HEK293 (cell line): ENCODE data around the gene SMAD7.

Experiments used
- CTCF ChIA-PET: fragments of 350-600 bp; formaldehyde crosslinking; extraction: SDS; loops from one replicate; lab custom pipeline; 2021; ENCODE audit warnings: antibody characterized with exemption; lab: Yijun Ruan, JAX
- POLR2A ChIA-PET: fragments of 300-600 bp; formaldehyde crosslinking; extraction: SDS; loops from one replicate; lab custom pipeline; 2020; ENCODE audit warnings: antibody characterized with exemption, inconsistent platforms; lab: Yijun Ruan, JAX
- H3K27ac ChIP-seq: fragments of 200-500 bp; sonication (Bioruptor generic); 2 replicates; pipeline ENCODE4 v1.5.1; 2014; ENCODE audit warnings: low read depth, low read length, control low read depth, inconsistent platforms; ENCODE audit errors: extremely low read depth
- H3K36me3 ChIP-seq, 2 experiments: fragments of 200-500 bp in 1 of 2; sonication (Bioruptor generic) in 1 of 2; 1 replicate in 1 of 2; 2 replicates in 1 of 2; pipeline ENCODE4 v1.5.1; 2014 to 2017; ENCODE audit warnings: inconsistent platforms in 2 of 2, low read length in 2 of 2; ENCODE audit not compliant: control insufficient read depth in 2 of 2, insufficient read depth in 1 of 2
- H3K4me1 ChIP-seq: fragments of 200-500 bp; sonication (Bioruptor generic); 2 replicates; pipeline ENCODE4 v1.5.1; 2014; ENCODE audit warnings: mild to moderate bottlenecking, low read length, inconsistent platforms; ENCODE audit not compliant: control insufficient read depth, insufficient read depth
- H3K4me3 ChIP-seq: 2 replicates; pipeline ENCODE4 v1.5.1; 2011; ENCODE audit warnings: low read depth, mild to moderate bottlenecking, control low read depth, low read length, moderate library complexity
- H3K9me3 ChIP-seq: fragments of 200-500 bp; sonication (Bioruptor generic); 2 replicates; pipeline ENCODE4 v1.5.1; 2014; ENCODE audit warnings: low read depth, low read length, inconsistent platforms; ENCODE audit not compliant: control insufficient read depth, insufficient read depth
- BCL6B ChIP-seq: fragments of 450-650 bp; formaldehyde crosslinking; IDR thresholded peaks from 2 replicates; pipeline ENCODE4 v1.5.1; 2017; ENCODE audit warnings: missing biosample characterization, missing genetic modification characterization
- GLIS1 ChIP-seq: fragments of 450-650 bp; formaldehyde crosslinking; IDR thresholded peaks from 2 replicates; pipeline ENCODE4 v1.5.1; 2016; ENCODE audit warnings: missing biosample characterization, missing genetic modification characterization
- GLIS2 ChIP-seq: fragments of 450-650 bp; formaldehyde crosslinking; IDR thresholded peaks from 2 replicates; pipeline ENCODE4 v1.5.1; 2016; ENCODE audit warnings: missing biosample characterization, missing genetic modification characterization
- HOXC10 ChIP-seq: sonication (generic); formaldehyde crosslinking; IDR thresholded peaks from 2 replicates; pipeline ENCODE4 v1.8.1; 2023; ENCODE audit warnings: mild to moderate bottlenecking, missing genetic modification reagents
- KLF1 ChIP-seq: fragments of 450-650 bp; formaldehyde crosslinking; IDR thresholded peaks from 2 replicates; pipeline ENCODE4 v1.5.1; 2016; ENCODE audit warnings: missing biosample characterization, missing genetic modification characterization
- KLF16 ChIP-seq: fragments of 450-650 bp; formaldehyde crosslinking; IDR thresholded peaks from 2 replicates; pipeline ENCODE4 v1.5.1; 2017; ENCODE audit warnings: missing biosample characterization, missing genetic modification characterization
- PRDM1 ChIP-seq: fragments of 450-650 bp; formaldehyde crosslinking; IDR thresholded peaks from 2 replicates; pipeline ENCODE4; 2016; ENCODE audit warnings: missing biosample characterization, missing genetic modification characterization
- SP7 ChIP-seq: fragments of 450-650 bp; formaldehyde crosslinking; IDR thresholded peaks from 2 replicates; pipeline ENCODE4 v1.5.1; 2016; ENCODE audit warnings: missing biosample characterization, missing genetic modification characterization
- ZBTB26 ChIP-seq: fragments of 450-650 bp; formaldehyde crosslinking; optimal IDR thresholded peaks from 2 replicates; pipeline ENCODE3; 2016; ENCODE audit warnings: missing biosample characterization, mild to moderate bottlenecking, missing genetic modification characterization
- ZBTB44 ChIP-seq: fragments of 450-650 bp; IDR thresholded peaks from 2 replicates; pipeline ENCODE4 v1.5.1; 2018; ENCODE audit warnings: missing biosample characterization, mild to moderate bottlenecking, missing genetic modification characterization
- ZBTB48 ChIP-seq: fragments of 450-650 bp; formaldehyde crosslinking; IDR thresholded peaks from 2 replicates; pipeline ENCODE4 v1.5.1; 2016; ENCODE audit warnings: missing biosample characterization, missing genetic modification characterization
- ZBTB7A ChIP-seq: fragments of 450-650 bp; formaldehyde crosslinking; IDR thresholded peaks from 2 replicates; pipeline ENCODE4 v1.5.1; 2016; ENCODE audit warnings: low read depth, missing biosample characterization, missing genetic modification characterization
- ZFHX2 ChIP-seq: fragments of 450-650 bp; formaldehyde crosslinking; conservative IDR thresholded peaks from 2 replicates; pipeline ENCODE4 v1.5.1; 2016; ENCODE audit warnings: missing biosample characterization, missing genetic modification characterization
- ZFP37 ChIP-seq: fragments of 450-650 bp; formaldehyde crosslinking; IDR thresholded peaks from 2 replicates; pipeline ENCODE4 v1.5.1; 2016; ENCODE audit warnings: missing biosample characterization, missing genetic modification characterization
- ZNF121 ChIP-seq: fragments of 450-650 bp; formaldehyde crosslinking; IDR thresholded peaks from 2 replicates; pipeline ENCODE4 v1.5.1; 2016; ENCODE audit warnings: missing biosample characterization, missing genetic modification characterization
- ZNF16 ChIP-seq: fragments of 450-650 bp; formaldehyde crosslinking; IDR thresholded peaks from 2 replicates; pipeline ENCODE4 v1.5.1; 2016; ENCODE audit warnings: low read depth, missing biosample characterization, missing genetic modification characterization
- ZNF366 ChIP-seq: fragments of 450-650 bp; formaldehyde crosslinking; conservative IDR thresholded peaks from 2 replicates; pipeline ENCODE4 v1.5.1; 2016; ENCODE audit warnings: missing biosample characterization, missing genetic modification characterization
- ZNF624 ChIP-seq: fragments of 450-650 bp; formaldehyde crosslinking; IDR thresholded peaks from 2 replicates; pipeline ENCODE4 v1.5.1; 2017; ENCODE audit warnings: missing biosample characterization, missing genetic modification characterization
- ZNF629 ChIP-seq: fragments of 450-650 bp; formaldehyde crosslinking; IDR thresholded peaks from 2 replicates; pipeline ENCODE4 v1.5.1; 2017; ENCODE audit warnings: missing biosample characterization, missing genetic modification characterization
- TF ChIP-seq, protein P1 (sequence below): fragments of 450-650 bp; formaldehyde crosslinking; IDR thresholded peaks from 2 replicates; pipeline ENCODE4 v1.5.1; 2016; ENCODE audit warnings: missing biosample characterization, missing genetic modification characterization
- TF ChIP-seq, protein P2 (sequence below): fragments of 450-650 bp; formaldehyde crosslinking; IDR thresholded peaks from 2 replicates; pipeline ENCODE4 v1.5.1; 2016; ENCODE audit warnings: missing biosample characterization, missing genetic modification characterization

The SMAD7 gene

DNA sequence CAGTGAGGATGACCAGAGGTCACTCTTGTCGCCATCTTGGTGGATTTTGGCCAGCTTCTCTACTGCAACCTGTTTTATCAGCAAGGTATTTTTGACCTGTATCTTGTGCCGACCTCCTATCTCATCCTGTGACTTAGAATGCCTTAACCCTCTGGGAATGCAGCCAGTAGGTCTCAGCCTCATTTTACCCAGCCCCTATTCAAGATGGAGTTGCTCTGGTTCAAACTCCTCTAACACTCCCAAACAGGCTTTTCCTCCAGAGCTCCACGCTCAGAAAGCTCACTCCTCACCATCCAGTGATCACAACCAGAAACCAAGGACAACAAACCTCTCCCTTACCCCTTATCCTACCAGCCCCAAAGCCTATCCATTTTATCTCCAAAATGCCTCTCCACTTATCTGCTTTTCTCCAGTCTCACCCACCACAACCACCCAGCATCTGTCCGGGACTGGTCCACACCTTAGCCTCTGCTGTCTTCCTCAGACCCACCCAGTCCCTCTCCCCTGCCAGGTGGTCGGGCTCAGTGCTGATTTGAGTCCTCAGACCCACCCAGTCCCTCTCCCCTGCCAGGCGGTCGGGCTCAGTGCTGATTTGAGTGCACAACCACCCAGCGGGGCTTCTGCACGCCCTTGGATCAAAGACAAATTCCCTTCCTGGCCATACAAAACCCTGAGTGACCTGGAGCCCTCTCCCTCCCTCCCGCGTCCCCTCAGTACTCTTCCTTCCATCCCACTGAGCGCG is 11.7 kb upstream of the SMAD7 start (continued):
- TF ChIP-seq ZBTB26 (tag by site-specific recombination) (peak; percentile 14), ZBTB44 (tag by site-specific recombination) (no peak), ZFP37 (tag by site-specific recombination) (no peak)
- TF ChIP-seq, protein P1, sequence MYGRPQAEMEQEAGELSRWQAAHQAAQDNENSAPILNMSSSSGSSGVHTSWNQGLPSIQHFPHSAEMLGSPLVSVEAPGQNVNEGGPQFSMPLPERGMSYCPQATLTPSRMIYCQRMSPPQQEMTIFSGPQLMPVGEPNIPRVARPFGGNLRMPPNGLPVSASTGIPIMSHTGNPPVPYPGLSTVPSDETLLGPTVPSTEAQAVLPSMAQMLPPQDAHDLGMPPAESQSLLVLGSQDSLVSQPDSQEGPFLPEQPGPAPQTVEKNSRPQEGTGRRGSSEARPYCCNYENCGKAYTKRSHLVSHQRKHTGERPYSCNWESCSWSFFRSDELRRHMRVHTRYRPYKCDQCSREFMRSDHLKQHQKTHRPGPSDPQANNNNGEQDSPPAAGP (tag by site-specific recombination), result peak; percentile 47; the same call in 1 of the 2 replicates

DNA sequence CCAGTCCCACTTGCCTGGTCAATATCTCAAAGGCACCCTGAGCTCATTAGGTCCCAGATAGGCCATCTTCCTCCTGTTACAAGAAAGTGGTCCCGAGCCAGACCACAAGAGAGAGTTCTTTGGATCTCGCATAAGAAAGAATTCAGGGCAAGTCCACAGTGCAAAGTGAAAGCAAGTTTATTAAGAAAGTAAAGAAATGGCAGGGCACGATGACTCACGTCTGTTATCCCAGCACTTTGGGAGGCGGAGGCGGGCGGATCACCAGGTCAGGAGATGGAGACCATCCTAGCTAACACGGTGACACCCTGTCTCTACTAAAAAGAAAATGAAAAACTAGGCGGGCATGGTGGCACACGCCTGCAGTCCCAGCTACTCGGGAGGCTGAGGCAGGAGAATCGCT is 10.8 kb upstream of the SMAD7 start:
- peak; percentile 86 for TF ChIP-seq PRDM1 (tag by site-specific recombination)
- no peak for TF ChIP-seq HOXC10 (CRISPR knock-in tag)
- 0 out of 2 replicates have a peak, but pooled peaks have one; percentile 35 for TF ChIP-seq ZFHX2 (tag by site-specific recombination)
- TF ChIP-seq KLF16 (tag by site-specific recombination), result no peak
- TF ChIP-seq KLF1 (tag by site-specific recombination), result peak; percentile 87
- no peak for TF ChIP-seq ZBTB7A (tag by site-specific recombination)
- TF ChIP-seq, all 188 proteins: peak for 3
- Histone ChIP-seq H3K9me3 (no peaks in the 10 kb centered on the region), H3K36me3 (no peaks in the 10 kb centered on the region), H3K4me1 (peaks cover 22% of the 10 kb centered on the region), H3K27ac (no peak overlapping the region), H3K4me3 (no peak overlapping the region)
- CTCF ChIA-PET, result no interaction called here
- POLR2A ChIA-PET, result interaction anchor here (0.6 to 3.4 kb wide), 3 partner anchors 9 to 642 kb away, joined by 4 to 19 read pairs (median 6); no protein-coding TSS in a partner anchor

DNA sequence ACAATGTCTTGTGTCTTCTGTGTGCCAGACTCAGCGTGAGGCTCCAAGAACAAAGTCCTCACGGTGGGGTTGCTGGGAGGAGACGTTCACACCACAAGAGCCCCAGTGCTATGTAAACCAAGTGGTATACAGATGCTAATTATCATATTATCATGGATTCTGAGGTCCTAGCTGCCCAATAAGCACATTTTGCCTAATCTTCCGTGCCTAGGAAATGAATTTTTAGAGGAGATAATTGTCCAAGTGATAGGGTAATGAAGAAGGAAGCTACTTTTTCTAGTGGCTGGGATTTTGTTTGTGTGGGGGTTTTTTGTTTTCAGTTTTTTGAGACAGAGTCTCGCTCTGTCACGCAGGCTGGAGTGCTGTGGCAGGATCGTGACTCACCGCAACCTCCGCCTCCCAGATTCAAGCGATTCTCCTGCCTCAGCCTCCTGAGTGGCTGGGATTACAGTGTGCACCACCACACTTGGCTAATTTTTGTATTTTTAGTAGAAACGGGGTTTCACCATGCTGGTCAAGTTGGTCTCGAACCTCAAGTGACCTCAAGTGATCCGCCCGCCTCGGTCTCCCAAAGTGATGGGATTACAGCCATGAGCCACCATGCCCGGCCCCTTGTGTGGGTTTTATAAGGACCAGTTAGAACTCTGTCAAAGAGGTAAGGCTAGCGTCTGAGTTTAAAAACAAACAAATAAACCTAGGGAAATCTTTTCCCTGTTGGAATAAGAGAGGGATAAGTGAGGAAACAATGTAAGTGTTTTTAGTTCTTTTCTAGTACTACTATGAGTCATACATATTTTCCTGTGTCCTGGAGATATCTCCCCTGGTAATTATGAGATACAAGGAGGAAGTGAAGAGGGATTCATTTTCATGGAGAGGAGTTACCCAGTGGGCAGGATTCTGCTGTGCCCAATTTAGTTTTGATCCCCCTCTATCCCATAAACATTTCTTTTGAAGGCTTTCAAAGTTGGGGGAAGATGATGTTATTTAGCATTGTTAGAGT is 9.5 kb upstream of the SMAD7 start:
- peaks cover 28% of the 10 kb centered on the region for H3K4me1 ChIP-seq
- H3K9me3 ChIP-seq, result no peaks in the 10 kb centered on the region
- H3K4me3 ChIP-seq, result no peak overlapping the region
- H3K27ac ChIP-seq, result peak overlapping the region; percentile 70
- ChIA-PET POLR2A (interaction anchor here (1.3 to 3.4 kb wide), 2 partner anchors 7 to 35 kb away, joined by 3 to 19 read pairs; no protein-coding TSS in a partner anchor), CTCF (interaction anchor here (1.5 kb wide), 2 partner anchors 14 to 83 kb away, joined by 3 to 6 read pairs; no protein-coding TSS in a partner anchor)
- no peaks in the 10 kb centered on the region for H3K36me3 ChIP-seq
- TF ChIP-seq SP7 (tag by site-specific recombination) (peak; percentile 89), ZBTB48 (peak; percentile 22; the same call in 1 of the 2 replicates), ZFP37 (tag by site-specific recombination) (peak; percentile 68), BCL6B (tag by site-specific recombination) (peak; percentile 47), GLIS2 (peak; percentile 56; the same call in 1 of the 2 replicates), ZBTB26 (tag by site-specific recombination) (no peak), ZNF16 (no peak), ZNF624 (tag by site-specific recombination) (no peak), ZNF366 (tag by site-specific recombination) (peak; percentile 60; the same call in 1 of the 2 replicates), ZNF629 (tag by site-specific recombination) (peak; percentile 33; the same call in 1 of the 2 replicates), ZNF121 (tag by site-specific recombination) (no peak), GLIS1 (tag by site-specific recombination) (peak; percentile 43; the same call in 1 of the 2 replicates)
- TF ChIP-seq, protein P2, sequence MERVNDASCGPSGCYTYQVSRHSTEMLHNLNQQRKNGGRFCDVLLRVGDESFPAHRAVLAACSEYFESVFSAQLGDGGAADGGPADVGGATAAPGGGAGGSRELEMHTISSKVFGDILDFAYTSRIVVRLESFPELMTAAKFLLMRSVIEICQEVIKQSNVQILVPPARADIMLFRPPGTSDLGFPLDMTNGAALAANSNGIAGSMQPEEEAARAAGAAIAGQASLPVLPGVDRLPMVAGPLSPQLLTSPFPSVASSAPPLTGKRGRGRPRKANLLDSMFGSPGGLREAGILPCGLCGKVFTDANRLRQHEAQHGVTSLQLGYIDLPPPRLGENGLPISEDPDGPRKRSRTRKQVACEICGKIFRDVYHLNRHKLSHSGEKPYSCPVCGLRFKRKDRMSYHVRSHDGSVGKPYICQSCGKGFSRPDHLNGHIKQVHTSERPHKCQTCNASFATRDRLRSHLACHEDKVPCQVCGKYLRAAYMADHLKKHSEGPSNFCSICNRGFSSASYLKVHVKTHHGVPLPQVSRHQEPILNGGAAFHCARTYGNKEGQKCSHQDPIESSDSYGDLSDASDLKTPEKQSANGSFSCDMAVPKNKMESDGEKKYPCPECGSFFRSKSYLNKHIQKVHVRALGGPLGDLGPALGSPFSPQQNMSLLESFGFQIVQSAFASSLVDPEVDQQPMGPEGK (tag by site-specific recombination), result peak; percentile 42; the same call in 1 of the 2 replicates
